ENCODE data around the gene FGD2. TPM values are rescaled to one million over a fixed set of nuclear protein-coding genes. Genes with fewer than 3 reads are reported as not detected.
A peak's percentile ranks its signal among the peaks of the same experiment; 100 is the strongest.

Gene FGD2
- total and polyA plus RNA-seq, 2 experiments from 2014 or later = 0.29 TPM; not detected in 1

DNA sequence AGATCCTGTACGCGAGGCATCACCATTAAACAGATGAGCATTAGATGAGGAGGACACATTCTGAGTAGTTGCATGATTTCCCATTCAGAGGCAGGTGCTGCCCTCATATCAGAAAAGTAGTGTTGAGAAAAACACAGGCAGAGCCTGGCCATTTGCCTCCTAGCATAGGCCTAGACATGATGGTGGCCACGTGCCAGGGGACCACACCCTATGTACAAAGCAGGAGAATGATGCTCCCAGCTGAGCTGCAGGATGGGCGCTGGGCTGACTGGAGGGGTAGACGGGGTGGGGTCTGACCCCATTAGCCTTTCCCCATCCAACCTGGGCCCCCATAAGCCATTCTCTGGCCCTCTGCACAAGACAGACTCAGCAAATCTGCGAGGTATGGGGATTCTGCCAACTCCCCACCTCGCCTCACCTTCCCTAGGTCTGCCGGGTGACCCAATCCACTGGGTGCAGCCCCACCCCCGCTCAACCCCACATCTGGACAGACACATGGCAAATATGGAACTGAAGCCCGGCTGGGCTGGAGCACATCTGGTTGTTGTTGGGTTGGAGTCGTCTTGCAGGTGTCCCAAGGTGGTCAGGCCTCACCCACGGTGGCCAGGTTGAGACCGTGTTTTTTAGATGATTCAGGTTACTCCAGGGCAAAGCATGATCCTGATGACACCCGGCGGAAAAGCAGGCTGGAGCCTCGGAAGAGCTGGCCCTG, 37.0 kb upstream of the FGD2 start:
- H3K27me3 ChIP-seq = no peaks in the 10 kb centered on the region
- peaks cover 30% of the 10 kb centered on the region for H3K36me3 ChIP-seq
- no peak overlapping the region for H3K4me3 ChIP-seq
- no peak for DNase-seq (ENCODE audit: low read depth in 1 of 2, low spot score in 1 of 2)
- no peaks in the 10 kb centered on the region for H3K9me3 ChIP-seq (ENCODE audit: low read depth)
- H3K4me1 ChIP-seq (ENCODE audit: low read depth) = peaks cover 36% of the 10 kb centered on the region
- TF ChIP-seq, protein P1, sequence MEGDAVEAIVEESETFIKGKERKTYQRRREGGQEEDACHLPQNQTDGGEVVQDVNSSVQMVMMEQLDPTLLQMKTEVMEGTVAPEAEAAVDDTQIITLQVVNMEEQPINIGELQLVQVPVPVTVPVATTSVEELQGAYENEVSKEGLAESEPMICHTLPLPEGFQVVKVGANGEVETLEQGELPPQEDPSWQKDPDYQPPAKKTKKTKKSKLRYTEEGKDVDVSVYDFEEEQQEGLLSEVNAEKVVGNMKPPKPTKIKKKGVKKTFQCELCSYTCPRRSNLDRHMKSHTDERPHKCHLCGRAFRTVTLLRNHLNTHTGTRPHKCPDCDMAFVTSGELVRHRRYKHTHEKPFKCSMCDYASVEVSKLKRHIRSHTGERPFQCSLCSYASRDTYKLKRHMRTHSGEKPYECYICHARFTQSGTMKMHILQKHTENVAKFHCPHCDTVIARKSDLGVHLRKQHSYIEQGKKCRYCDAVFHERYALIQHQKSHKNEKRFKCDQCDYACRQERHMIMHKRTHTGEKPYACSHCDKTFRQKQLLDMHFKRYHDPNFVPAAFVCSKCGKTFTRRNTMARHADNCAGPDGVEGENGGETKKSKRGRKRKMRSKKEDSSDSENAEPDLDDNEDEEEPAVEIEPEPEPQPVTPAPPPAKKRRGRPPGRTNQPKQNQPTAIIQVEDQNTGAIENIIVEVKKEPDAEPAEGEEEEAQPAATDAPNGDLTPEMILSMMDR (IDR thresholded peaks at IDR 0.05; ENCODE audit: low read depth, low read length) = no peak
- no peak overlapping the region for H3K27ac ChIP-seq

DNA sequence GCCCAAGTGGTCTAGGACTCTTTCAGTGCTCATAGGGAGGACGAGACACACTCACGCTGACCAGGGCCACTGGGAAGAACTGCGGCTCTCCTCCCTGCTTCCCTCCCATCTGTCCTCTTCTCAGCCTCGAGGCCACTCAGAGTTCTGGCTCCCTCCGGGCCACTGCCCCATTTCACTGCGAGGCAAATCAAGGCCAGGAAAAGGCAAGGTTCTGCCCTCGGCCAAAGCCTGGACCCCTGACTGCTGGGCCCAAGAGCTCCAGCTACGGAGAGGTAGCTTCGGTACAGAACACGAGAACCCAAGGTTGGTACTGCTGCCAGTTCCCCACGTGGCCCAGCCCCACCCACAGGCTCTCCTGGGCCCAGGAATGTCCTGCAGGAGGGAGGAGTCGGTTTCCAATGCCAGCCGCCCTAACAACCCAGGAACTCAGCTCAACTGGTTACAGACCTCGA, 36.2 kb upstream of the FGD2 start:
- no peak overlapping the region for H3K27ac ChIP-seq
- no peaks in the 10 kb centered on the region for H3K27me3 ChIP-seq
- no peaks in the 10 kb centered on the region for H3K9me3 ChIP-seq (ENCODE audit: low read depth)
- H3K36me3 ChIP-seq = peaks cover 35% of the 10 kb centered on the region
- peaks cover 40% of the 10 kb centered on the region for H3K4me1 ChIP-seq (ENCODE audit: low read depth)
- DNase-seq (ENCODE audit: low read depth in 1 of 2, low spot score in 1 of 2) = no peak
- TF ChIP-seq, protein P1 (IDR thresholded peaks at IDR 0.05; ENCODE audit: low read depth, low read length) = no peak
- H3K4me3 ChIP-seq = no peak overlapping the region

DNA sequence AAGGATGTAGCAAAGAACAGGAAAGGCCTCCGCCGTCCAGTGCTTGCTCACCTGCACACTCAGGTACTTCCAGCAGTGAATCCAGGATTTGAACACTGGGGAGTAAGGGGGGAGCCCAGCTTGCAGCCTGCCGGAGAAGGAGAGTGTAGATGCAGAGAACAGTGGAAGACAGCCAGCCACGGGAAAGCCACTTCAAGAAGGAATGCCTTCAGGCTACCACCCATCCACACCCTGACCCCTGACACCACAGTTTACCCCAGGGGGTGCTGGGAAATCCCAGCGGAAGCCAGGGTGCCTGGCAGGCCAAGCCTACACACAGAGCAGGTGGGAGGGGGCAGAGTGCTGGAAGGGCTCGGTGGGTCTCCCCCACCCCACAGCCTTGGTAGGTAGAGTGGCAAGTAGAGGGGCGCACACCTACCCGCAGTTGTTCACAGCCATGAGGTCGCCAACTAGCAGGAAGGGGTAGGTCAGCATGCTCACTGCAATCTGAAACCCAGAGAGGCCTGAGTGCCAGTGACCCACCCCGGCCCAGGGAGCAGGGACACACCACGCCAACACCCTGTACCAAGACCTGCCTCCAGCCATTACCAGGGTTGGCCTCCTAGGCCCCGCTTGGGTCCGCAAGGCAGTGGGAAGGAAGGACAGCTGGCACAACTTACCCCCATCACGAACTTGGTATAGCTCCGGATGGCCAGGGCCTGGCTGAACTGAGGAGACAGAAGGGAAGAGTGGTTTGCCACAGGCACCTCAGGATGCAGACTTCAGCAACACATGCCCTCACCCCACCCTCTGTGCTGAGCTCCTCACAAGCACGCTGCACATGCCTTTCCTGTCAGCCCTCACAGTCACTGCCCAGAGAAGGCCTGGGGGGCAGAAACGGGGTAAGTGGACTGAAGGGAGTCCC, 35.2 kb upstream of the FGD2 start:
- TF ChIP-seq, protein P1 (IDR thresholded peaks at IDR 0.05; ENCODE audit: low read depth, low read length) = no peak
- H3K4me3 ChIP-seq = no peak overlapping the region
- no peaks in the 10 kb centered on the region for H3K9me3 ChIP-seq (ENCODE audit: low read depth)
- H3K27me3 ChIP-seq = no peaks in the 10 kb centered on the region
- peaks cover 45% of the 10 kb centered on the region for H3K36me3 ChIP-seq
- H3K27ac ChIP-seq = peak overlapping the region; percentile 97
- DNase-seq (ENCODE audit: low read depth in 1 of 2, low spot score in 1 of 2) = no peak
- H3K4me1 ChIP-seq (ENCODE audit: low read depth) = peaks cover 39% of the 10 kb centered on the region

DNA sequence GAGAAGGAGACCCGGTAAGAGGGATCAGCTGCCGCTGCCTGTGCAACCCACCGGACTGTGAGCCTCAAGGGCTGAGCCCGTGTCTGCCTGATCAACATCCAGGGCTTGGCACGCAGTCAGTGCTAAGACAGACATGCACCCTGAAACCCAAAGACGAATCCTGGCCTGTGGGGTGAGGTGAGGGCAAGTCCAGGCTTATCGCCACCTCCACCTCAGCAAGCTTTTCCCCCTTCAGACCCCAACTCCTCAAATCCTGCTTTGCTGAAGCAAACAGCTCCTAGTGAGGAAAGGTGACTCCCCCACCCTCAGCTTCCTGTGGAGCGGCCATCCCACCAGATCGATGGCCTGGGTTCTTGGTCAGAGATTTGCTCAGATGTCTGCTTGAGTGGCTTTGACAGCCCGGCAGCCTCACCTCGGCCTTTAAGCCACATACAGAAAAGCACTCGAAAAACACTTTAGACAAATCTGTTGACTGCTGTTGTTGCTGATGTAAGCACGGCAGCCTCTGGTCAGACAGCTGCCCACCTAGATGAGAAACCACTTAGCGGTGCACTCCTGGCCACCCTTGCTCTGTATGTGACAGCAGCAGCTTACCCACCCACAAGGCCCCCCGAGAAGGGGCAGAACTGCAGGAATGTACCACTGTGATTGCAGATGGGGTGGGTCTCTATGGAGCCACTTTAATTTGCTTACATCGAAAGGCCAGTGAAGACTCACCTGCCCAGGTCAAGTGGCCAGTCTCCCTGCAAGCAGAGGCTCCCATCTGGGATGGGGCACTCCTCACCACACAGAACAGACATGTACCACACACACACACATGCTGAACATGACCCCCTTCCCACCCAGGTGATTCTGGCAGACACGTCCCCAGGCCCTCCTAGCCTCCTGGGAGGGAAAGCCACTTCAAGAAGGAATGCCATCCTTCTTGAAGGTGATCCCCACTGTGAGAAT, 34.3 kb upstream of the FGD2 start:
- H3K9me3 ChIP-seq (ENCODE audit: low read depth) = no peaks in the 10 kb centered on the region
- DNase-seq (ENCODE audit: low read depth in 1 of 2, low spot score in 1 of 2) = peak in 1 of 2 donors; percentile 91
- H3K36me3 ChIP-seq = peaks cover 52% of the 10 kb centered on the region
- no peak overlapping the region for H3K4me3 ChIP-seq
- peak overlapping the region; percentile 97 for H3K27ac ChIP-seq
- H3K4me1 ChIP-seq (ENCODE audit: low read depth) = peaks cover 46% of the 10 kb centered on the region
- no peaks in the 10 kb centered on the region for H3K27me3 ChIP-seq
- TF ChIP-seq, protein P1 (IDR thresholded peaks at IDR 0.05; ENCODE audit: low read depth, low read length) = no peak

All from cardiac muscle cell (in vitro differentiated cells and primary cell).